Mesenteric fat pad (tissue), 1 donor: ENCODE results near the gene ESYT2. TPM values are rescaled to one million over a fixed set of nuclear protein-coding genes. Genes with fewer than 3 reads are reported as not detected.

Experiments
- DNase-seq: peaks from one replicate; pipeline ENCODE4 v3.0.0-alpha.2; 2020; ENCODE audit warnings: low spot score
- total RNA-seq: library from RNA; stranded (reverse); fragmentation: NEBNext Ultra II Directional; extraction: Animal tissue kit (Norgen Biotek cat#: 25700); gene quantifications from one replicate; pipeline ENCODE4 v1.2.1, GENCODE V29; 2021
- donor health status: DM: yes; HTN: yes; CAD: no.

Gene ESYT2
- total RNA-seq, 1 donor from 2014 or later = 79.5 TPM

DNA sequence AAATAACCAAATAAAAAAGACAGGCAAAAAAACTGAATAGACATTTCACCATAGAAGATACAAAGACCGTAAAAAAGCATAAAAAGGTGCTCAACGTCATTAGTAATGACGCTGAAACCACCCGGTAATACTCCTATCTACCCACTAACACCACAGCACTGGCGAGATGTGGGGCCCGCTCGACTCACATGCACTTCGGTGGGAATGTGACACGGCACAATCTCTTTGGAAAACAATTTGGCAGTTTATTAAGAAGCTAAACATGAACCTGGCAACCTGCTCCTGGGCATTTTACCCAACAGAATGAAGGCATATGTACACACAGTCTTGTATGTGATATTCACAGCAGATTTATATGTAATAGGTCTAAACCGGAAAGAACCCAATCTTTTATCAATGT, 81.9 kb downstream of the ESYT2 start:
- no peak for DNase-seq

DNA sequence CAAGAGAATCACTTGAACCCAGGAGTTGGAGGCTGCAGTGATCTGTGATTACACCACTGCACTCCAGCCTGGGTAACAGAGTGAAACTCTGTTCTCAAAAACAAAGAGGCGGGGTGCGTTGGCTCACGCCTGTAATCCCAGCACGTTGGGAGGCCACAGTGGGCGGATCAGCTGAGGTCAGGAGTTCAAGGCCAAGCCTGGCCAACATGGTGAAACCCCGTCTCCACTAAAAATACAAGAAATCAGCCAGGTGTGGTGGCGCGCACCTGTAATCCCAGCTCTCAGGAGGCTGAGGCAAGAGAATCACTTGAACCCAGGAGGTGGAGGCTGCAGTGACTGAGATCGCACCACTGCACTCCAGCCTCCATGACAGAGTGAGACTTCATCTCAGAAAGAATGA, 82.4 kb downstream of the ESYT2 start:
- no peak for DNase-seq

DNA sequence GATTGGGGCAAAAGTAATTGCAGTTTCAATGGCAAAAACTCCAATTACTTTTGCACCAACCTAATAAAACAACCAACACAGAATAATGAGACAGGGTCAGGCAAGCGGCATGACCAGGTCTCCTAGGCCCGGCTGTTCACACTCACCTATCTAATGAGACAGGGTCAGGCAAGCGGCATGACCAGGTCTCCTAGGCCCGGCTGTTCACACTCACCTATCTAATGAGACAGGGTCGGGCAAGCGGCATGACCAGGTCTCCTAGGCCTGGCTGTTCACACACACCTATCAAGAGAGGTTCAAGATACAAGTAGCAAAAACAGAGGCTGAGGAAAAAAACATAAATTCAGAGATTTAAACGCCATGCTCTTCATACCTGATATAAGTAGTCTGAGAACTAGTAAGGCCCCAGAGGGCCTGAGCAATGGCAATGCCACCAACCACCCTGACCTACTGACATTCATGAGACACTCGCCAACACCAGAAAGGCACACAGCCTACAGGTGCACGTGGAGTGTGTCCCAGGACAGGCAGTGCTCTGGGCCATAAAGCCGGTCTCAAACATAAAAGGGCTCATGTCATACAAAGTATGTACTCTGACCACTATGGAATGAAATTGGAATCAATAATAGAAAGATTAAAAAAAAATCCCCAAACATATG, 84.1 kb downstream of the ESYT2 start:
- DNase-seq = no peak

DNA sequence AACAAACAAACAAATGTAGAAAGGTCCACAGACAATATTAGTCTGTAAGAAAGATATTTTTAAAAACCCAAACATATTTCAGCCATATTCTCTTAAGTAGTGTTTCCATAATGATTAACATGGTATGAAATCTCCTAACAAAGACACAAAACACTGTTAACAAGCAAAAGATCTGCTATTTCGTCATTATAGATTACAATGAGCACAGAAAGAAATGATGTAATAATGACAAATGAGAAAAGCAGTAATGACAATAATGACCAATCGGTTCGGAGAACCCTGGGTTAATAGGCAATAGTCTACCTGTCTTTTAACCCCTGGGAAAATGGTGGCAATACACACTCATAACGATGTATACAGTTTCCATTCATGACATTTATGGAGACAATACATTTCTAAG, 85.2 kb downstream of the ESYT2 start:
- no peak for DNase-seq

DNA sequence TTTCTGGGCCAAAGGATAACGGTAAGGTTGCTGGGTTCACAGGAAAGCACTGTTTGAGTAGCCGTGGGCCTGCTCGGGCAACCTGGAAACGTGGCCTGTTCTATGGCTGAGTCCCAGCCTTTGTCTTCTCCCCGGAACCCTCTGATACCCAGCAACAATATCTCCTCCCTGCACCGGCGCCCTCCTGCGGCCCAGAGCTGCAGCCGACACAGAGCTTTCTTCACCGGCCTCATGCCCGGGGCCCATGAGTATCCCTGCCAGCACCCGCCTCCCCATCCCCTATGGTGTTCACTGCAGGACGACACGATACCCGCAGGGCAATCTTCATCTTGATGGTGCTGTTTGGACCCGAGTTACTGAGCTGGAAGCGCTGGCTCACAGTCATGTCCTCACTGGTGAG, 86.1 kb downstream of the ESYT2 start:
- no peak for DNase-seq

DNA sequence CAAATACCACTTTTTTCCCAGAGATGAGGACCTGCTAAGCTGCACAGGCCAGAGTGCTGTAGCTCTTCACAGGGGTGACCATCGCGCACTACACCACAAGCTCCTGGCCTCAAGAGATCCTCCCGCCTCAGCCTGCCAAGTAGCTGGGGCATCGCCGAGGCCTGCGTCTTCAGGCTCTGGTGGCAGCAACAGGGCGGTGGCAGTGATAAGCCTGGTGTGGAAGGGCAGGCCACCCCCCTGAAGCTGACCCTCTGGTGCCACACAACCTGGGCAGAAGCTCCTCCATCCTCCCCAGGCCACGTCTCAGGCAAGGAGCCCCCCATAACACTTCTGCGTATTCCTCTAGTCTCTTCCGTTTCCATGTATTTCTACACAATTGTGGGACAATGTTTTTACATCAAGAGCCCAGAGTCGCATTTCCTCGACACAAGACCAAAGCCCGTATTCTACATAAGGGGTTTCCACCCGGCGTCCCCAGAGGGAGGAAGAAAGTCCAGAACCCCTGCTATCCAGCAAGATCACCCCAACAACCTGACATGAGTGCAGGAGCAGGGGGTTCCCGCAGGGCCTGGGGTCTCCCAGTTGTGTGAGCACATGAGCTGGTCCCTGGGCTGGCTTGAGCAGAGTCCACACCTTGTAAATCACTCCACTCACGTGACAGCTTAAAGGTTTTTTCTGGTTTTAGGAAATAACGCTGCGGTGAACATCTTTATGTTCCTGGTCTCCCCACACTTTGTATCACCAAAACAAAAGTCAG, 87.1 kb downstream of the ESYT2 start:
- DNase-seq = no peak

DNA sequence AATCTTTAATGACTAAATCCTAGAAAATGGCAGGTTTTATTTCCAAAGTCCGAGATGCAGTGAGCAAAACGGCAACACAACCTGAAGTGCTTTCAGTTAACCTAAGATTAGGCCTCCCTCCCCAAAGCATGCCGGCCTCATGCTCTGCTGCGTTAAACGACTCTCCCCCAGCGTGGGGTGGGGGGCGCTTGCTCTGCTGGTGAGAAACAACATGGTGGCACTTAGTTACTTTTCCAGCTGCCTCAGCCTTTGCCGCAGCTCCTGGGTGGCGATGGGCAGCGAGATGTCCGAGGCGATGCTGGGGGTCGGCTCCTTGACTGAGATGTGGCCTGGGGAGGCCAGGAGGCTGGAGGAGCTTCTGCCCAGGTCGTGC, 88.0 kb downstream of the ESYT2 start:
- no peak for DNase-seq

DNA sequence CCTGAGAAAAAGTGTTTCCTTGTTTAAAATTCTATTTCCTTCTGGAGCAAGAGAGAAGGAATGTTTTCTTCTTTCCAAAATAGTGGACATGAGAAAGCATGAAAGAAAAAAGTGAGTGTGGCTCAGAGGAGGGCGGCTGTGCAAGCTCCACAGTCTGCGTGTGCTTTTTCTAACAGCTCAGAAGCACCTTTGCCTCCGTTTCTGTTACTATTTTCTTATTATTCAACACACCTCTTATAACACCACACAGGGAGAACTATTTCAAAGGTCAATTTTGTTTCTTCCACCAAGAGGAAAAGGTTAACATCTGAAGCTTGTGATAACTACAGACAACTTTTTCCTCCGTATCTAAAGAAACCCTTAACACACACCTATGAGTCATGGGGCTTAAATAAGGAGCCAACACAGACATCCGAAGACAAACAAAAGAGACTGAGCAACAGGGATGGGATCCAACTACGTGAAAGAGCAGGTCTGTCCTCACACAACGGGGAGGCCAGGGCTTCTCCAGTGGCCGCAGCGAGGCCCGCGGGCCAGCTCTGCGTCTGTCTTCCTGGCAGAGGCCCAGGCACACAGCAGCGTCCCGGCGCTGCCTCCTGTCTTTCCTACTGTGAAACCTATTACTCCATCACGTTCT, 88.5 kb downstream of the ESYT2 start:
- DNase-seq = no peak

DNA sequence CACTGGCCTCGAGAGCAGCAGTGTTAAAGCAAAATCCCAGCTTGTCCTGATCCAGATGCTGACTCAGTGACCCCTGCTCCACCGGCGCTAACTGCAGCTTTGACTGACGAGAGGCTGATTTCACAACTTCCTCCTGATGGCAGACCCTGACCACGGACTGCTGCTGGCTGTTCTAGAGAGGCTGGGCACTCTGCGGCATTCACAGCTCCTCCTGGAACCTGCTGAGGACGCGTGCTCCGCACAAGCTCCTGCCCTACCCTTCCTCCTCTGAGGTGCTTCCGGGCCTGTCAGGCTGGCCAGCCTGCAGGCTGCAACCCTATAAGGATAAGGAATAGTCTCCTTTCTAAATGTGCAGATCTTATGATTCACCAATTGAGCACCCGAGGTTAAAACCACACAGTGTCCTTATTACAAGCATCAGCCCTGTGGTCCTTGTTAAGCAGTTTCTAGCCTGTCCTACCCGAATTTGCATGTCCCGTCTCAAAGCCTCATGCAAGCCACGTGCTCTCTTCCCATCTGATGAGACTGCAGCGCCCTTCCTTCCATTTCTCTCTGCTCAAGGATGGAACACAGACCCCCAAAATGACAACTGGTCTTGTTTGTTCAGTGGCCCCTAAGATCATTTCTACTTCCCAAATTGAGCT, 89.2 kb downstream of the ESYT2 start:
- no peak for DNase-seq

DNA sequence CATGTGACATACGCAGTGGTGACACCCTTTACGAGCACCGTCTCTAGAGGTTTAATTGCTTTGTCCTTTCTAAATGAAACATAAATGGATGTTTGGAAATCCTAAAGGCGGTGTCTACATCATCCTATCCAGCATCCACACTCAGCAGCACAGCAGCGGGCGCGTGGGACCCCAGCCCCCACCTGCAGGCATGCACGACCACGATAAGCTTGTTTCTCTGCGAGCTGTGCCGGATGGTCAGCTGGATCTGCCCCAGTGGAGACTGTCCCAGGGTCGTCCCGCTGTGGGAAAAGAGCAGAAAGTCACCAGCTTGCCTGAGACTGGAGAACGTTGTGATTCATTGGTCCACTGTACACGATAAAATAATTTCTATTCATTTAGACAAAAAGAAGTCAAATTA, 90.5 kb downstream of the ESYT2 start:
- no peak for DNase-seq

DNA sequence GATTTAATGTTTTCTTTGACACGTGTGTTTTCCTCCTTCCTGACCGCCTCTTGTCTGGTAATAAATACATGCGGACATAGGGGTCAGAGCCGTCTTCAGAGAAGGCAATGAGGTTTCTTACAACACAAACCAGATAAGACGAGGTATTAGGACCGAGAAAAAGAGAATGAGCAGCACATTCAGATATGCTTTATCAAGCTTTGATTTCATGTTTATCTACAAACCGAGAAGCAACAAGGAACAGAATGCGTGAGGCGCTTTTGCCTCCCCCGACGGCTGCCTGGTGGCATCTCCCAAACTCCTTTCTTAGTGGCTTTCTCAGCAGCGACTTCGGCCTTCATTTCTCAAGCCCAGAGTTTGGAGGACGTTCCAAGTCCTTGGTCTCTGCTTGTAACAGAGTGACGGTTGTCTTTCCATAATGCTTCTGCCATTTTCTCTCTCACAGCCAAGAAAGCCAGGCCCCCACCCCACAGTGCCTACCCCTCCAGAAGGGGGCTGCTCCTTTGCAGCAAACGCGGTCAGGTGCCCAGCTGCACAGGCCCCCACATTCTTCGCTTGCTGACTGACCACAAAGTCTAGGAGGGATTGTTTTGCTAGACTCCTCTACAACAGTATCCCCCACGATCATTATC, 92.1 kb downstream of the ESYT2 start:
- no peak for DNase-seq

DNA sequence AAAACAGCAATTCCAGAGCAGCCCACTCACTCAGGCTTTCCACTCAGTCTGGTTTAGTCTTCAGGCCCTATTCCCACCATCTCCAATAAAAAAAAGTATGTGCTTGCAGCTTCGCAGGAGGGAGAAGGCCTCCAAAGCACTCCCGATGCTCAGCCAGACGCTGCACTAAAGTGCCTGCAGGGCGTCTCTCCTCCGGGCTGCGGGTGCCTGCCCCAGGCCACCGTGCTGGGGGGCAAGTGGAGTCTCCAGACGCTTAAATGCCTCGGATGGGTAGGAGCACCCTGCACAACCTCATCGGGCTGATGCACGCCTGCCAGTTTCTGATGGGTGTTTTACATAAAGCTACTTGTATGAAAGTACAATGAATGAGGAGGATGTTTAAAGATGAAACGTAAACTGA, 93.4 kb downstream of the ESYT2 start:
- no peak for DNase-seq

DNA sequence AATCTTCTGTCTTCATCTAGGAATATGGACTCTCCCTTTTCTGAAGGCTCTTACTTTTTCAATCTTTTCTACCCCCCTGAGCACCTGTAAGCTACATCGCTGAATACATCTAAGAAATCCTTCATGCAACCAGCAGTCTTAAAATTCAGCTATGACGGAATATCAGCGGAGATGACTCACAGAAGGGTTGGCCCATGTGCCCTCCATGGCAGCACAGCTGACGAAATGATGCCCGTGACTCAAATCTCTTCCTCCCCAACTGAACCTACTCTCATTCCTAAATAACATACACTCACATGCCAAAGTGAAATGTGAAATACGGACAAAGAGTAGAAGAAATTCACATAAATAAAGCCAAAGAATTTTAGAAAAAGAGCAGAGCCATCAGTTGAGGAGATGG, 94.4 kb downstream of the ESYT2 start:
- DNase-seq = no peak

DNA sequence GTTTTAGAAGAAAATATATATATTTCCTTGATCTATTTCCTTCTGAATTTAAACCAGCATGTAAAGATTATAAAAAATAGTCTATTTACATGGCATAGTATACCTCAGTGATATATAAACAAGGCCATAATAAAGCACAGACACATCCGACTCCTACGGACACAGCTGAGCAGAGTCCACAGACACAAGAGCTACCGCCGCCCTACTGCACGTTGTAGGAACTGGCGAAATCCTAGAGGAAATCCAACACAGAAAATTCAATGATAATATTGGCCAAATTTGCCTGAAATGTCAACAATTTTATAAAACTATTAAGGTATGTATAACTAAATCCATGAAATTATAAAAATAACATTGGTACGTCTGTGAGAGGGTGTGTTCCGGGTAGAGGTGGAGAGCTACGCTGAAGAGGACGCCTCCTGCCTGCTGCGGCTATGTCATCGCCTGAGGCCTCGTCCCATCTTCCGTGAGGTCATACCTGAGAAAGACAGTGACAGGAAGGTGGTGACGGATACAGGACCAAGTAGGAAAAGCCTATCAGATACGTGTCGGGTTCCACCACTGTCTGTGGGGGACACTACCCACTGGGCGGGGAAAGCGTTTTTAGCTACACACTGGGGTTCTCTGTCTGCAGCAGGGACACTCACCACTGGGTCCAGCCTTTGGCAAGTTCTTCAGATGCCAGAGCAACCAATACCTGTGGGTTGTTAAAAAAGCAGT, 95.4 kb downstream of the ESYT2 start:
- no peak for DNase-seq

DNA sequence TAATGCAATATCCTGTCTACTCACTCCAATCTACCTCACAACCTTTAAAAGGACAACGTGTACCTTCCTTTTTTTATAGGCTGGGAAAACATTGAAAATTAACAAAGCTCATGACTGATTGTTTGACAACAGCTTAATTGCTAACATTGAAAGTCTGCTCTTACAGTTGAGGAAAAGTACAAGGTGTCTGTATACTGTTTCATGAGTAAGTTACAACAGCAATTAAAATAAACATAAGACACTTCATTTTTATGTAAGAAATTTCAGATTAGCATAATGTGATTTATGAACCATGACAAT, 96.1 kb downstream of the ESYT2 start:
- no peak for DNase-seq

DNA sequence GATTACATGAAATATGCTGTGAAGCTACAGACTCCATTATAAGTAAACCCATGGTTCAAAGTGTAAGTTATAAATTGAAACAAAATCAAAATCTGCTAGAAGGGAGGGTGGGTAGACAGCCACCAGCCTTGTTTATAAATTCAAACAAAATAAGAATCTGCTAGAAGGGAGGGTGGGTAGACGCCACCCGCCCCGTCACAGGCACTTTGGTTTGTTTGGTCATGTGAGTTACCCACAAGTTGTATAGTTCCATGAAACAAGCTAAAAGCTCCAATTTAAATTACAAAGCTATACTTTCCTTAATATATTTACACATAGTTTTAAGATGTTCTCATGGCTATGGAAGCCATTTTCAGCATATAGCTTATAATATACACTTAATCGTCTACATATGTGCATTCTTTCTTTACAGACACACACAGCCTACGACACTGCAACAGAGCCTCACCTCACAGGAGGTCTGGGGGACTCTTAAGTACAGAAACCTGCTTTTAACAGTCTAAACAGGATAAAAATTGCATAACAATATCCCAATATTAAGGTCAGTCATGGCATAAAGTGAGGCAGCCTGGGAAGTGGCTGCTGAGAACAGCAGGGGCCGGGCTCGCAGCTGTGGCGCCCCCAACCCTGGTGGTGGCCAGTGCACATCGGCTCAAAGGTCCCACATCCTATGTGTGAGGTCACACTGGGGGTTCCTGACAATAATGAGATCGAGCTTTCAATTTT, 96.7 kb downstream of the ESYT2 start:
- no peak for DNase-seq

DNA sequence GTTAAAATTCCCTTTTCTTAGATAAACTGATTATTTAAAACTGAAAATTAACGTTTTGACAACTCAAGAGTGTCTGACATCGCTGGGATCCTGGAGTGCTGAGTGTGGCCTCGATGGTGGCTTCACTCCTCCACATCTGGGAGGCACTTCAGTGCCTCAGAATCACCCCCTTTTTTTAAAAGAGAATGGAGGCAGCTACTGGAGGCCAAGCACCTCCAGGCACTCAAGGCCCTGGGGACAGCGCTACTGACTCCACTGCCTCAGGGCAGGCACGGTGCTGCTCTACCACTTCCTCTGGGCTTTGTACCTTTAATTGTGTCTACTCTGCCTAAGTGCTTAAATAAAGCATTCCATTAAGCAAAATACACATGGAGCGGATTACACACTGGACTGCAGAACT, 97.5 kb downstream of the ESYT2 start:
- DNase-seq = no peak

DNA sequence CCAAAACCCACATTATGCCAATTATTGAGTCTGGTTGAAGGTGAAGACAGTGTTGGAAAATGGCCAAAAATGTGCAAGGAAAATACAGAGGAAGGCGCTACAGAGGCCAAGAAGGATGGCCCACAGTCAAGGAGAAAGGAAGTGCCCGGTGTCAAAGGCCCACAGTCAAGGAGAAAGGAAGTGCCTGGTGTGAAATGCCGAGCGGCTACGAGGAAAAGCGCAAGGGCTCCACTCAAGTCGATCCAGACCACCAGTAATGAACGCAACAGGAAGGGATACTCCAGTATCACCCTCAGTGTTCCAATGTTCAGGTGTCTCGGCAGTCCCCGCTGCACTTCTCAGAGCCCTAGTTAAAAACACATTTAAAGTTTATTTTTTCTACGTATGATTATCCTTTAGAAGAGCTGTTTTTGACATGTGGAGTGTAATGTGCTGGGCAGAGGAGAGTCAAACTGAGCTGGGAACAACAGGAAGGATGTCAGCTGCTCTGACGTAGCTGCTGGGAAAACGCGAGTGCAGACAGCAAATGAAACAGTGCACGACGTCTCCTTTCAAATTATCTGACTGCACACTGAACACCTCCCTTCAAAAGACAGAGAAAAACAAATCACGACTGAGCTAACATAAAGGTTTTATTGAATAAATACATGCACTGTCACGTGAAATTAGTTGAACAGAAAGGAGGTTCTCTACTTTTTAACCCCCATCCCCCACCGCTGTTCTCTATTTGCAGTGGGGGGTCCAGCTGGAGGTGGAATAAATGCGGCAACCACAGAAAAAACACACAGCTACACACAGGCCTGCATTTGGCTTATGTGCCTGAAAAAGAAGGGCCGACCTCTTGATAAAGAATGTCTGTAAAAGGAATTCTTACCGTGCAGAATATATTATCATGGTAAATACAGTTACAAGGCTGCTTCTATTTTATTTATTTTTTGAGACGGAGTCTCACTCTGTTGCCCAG, 98.6 kb downstream of the ESYT2 start:
- DNase-seq = no peak

DNA sequence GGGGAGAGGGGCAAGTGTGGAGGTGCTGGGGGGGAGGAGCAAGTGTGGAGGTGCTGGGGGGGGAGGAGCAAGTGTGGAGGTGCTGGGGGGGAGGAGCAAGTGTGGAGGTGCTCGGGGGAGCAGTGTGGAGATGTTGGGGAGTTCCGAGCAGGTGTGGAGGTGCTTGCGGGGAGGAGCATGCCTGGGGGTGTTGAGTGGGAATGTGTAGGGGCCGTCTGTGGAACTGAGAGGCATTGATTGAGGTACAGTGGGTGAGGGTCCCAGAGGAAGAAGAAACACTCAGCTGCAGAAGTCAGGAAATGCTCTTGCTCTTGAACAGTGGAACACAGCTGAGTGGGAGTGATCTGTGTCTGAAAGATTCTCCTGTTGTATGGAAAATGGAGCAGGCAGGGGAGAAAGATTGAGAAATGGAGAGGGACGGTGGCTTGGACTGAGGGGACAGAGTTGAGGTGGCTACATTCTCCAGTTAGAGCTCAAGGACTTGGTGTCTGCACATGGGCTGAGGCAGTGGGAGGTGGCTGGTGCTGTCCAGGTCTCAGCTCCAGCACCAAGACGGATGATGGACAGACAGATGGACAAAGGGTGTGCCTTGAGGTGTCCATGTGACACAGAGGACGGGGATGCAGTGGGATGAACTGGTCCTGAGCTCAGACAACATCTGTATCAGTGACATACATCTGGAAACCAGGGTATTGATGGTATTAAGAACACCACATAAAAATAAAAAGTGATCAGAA, 99.5 kb downstream of the ESYT2 start:
- no peak for DNase-seq
